Embryonic facial prominence (tissue), 1 donor: ENCODE data around the gene COMMD2.

Experiments used
- DNase-seq: peaks from one replicate; pipeline ENCODE4 v3.0.0-alpha.2; 2016; ENCODE audit errors: extremely low spot score

Gene COMMD2

GRCh38 chr3:149702691-149703441 is 49.4 kb downstream of the COMMD2 start:
- no peak for DNase-seq

- DNase-seq: no peak
These were observed 50.3 kb downstream of the COMMD2 start for GRCh38 chr3:149701977-149702350.

- no peak for DNase-seq
These were observed 50.9 kb downstream of the COMMD2 start for GRCh38 chr3:149701206-149701976.
